ENCODE measurements around the gene TECPR1.

DNA sequence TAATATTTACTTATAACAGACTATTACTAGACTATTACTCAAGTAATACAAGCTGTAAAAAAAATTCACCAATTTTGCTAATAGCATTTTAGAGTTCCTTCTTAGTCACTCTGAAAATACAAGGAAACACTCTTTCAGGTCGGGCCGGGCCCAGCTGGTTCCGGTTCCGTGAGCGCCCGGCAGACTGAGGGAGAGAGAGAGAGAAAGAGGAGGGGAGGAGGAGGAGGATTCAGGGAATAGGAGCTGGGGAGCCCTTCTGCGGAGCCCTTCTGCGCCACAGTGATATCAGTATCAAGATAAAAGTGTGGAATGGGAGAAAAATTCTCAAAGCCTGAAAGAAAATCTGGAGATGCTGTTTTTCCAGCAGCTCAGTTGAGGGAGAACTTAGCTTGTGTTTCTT lies 71.3 kb downstream of the TECPR1 start:
- TF ChIP-seq, protein P1, sequence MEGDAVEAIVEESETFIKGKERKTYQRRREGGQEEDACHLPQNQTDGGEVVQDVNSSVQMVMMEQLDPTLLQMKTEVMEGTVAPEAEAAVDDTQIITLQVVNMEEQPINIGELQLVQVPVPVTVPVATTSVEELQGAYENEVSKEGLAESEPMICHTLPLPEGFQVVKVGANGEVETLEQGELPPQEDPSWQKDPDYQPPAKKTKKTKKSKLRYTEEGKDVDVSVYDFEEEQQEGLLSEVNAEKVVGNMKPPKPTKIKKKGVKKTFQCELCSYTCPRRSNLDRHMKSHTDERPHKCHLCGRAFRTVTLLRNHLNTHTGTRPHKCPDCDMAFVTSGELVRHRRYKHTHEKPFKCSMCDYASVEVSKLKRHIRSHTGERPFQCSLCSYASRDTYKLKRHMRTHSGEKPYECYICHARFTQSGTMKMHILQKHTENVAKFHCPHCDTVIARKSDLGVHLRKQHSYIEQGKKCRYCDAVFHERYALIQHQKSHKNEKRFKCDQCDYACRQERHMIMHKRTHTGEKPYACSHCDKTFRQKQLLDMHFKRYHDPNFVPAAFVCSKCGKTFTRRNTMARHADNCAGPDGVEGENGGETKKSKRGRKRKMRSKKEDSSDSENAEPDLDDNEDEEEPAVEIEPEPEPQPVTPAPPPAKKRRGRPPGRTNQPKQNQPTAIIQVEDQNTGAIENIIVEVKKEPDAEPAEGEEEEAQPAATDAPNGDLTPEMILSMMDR (IDR thresholded peaks at IDR 0.05): no peak
- TF ChIP-seq POLR2A (IDR thresholded peaks at IDR 0.05): no peak
